B cell (primary cell): ENCODE results near the gene NHSL1. TPM values are rescaled to one million over a fixed set of nuclear protein-coding genes. Genes with fewer than 3 reads are reported as not detected.

ENCODE experiments used
- ATAC-seq: fragments of 200-7000 bp; cut with Tn5 transposase; one replicate; pipeline ENCODE4 v1.10.0; 2021; ENCODE audit warnings: low read depth, mild to moderate bottlenecking, moderate number of reproducible peaks, moderate library complexity
- CTCF ChIA-PET: fragments of 350-600 bp; sonication (Branson Sonifier 250); formaldehyde crosslinking; loops from one replicate; lab custom pipeline; 2021; ENCODE audit warnings: antibody characterized with exemption, inconsistent platforms; lab: Charles Lee
- POLR2A ChIA-PET: fragments of 350-600 bp; sonication (Branson Sonifier 250); formaldehyde crosslinking; loops from one replicate; lab custom pipeline; 2021; ENCODE audit warnings: antibody characterized with exemption; lab: Charles Lee
- DNase-seq: peaks from one replicate; pipeline ENCODE4 v3.0.0; 2013
- H2AFZ ChIP-seq: 2 replicates; pipeline ENCODE4 v1.6.1; 2012; ENCODE audit warnings: mild to moderate bottlenecking, low read depth, low read length; ENCODE audit not compliant: insufficient read depth, poor library complexity, severe bottlenecking
- H3K27ac ChIP-seq, 2 donors: 1 replicate in 1 of 2; 2 replicates in 1 of 2; pipeline ENCODE4 v1.5.1; 2012 to 2013; ENCODE audit warnings: low read length in 2 of 2, mild to moderate bottlenecking in 2 of 2, moderate library complexity in 1 of 2
- H3K27me3 ChIP-seq, 4 experiments: fragments of 200-600 bp in 1 of 4; sonication (generic) in 1 of 4; replicated peaks in 1 of 4; 1 replicate in 2 of 4; 2 replicates in 2 of 4; pipeline versions ENCODE4 v1.6.1 to v1.7.0; 2013 to 2016; ENCODE audit warnings: low read length in 3 of 4, mild to moderate bottlenecking in 2 of 4, mixed read lengths in 1 of 4, moderate library complexity in 1 of 4; ENCODE audit not compliant: insufficient read depth in 4 of 4, control insufficient read depth in 3 of 4; ENCODE audit errors: control extremely low read depth in 1 of 4
- H3K36me3 ChIP-seq, 2 experiments: replicated peaks in 1 of 2; 1 replicate in 1 of 2; 2 replicates in 1 of 2; pipeline versions ENCODE4 v1.6.1 to v1.7.1; 2013; ENCODE audit warnings: low read length in 1 of 2; ENCODE audit not compliant: insufficient read depth in 2 of 2, control insufficient read depth in 1 of 2; ENCODE audit errors: control extremely low read depth in 1 of 2, extremely low read depth in 1 of 2
- H3K4me1 ChIP-seq, 2 donors: fragments of 200-600 bp in 1 of 2; sonication (generic) in 1 of 2; 1 replicate in 1 of 2; 2 replicates in 1 of 2; pipeline versions ENCODE4 v1.5.1 to v1.6.1; 2013 to 2017; ENCODE audit warnings: low read length in 2 of 2; ENCODE audit not compliant: control insufficient read depth in 2 of 2, insufficient read depth in 2 of 2
- H3K4me2 ChIP-seq: replicated peaks from 2 replicates; pipeline ENCODE3; 2012; ENCODE audit warnings: mild to moderate bottlenecking, low read depth, low read length; ENCODE audit not compliant: poor library complexity, severe bottlenecking
- H3K4me3 ChIP-seq, 5 experiments: fragments of 200-600 bp in 1 of 5; sonication (generic) in 1 of 5; 1 replicate in 3 of 5; 2 replicates in 2 of 5; pipeline versions ENCODE4 v1.5.1 to v1.7.0; 2011 to 2016; ENCODE audit warnings: low read length in 4 of 5, mild to moderate bottlenecking in 4 of 5, low read depth in 2 of 5, control low read depth in 1 of 5, moderate library complexity in 1 of 5; ENCODE audit not compliant: insufficient read depth in 1 of 5; ENCODE audit errors: control extremely low read depth in 1 of 5, extremely low read depth in 1 of 5
- H3K79me2 ChIP-seq: fragments of 200-600 bp; sonication (generic); one replicate; pipeline ENCODE4 v1.6.0; 2016; ENCODE audit warnings: low read length; ENCODE audit not compliant: control insufficient read depth, insufficient read depth
- H3K9ac ChIP-seq: fragments of 200-600 bp; sonication (generic); 2 replicates; pipeline ENCODE4 v1.6.1; 2017; ENCODE audit warnings: mild to moderate bottlenecking, low read length, moderate library complexity
- H3K9me3 ChIP-seq, 3 donors: one replicate each; pipeline versions ENCODE4 v1.6.1 to v1.7.1; 2013; ENCODE audit warnings: low read length in 2 of 3; ENCODE audit not compliant: control insufficient read depth in 2 of 3, insufficient read depth in 1 of 3; ENCODE audit errors: control extremely low read depth in 1 of 3
- H4K20me1 ChIP-seq: 2 replicates; pipeline ENCODE4 v1.6.0; 2012; ENCODE audit warnings: mild to moderate bottlenecking, low read length; ENCODE audit not compliant: insufficient read depth, control insufficient read depth, poor library complexity, severe bottlenecking
- H3K27ac Mint-ChIP-seq: one replicate; pipeline ENCODE4 v1.8.0; 2021; ENCODE audit warnings: mixed read lengths
- H3K27me3 Mint-ChIP-seq: one replicate; pipeline ENCODE4 v1.8.0; 2021; ENCODE audit warnings: mixed read lengths
- H3K4me1 Mint-ChIP-seq: one replicate; pipeline ENCODE4 v1.8.0; 2021; ENCODE audit warnings: mixed read lengths
- H3K4me3 Mint-ChIP-seq: one replicate; pipeline ENCODE4 v1.8.0; 2021; ENCODE audit warnings: mixed read lengths
- H3K9me3 Mint-ChIP-seq: one replicate; pipeline ENCODE4 v1.8.0; 2022; ENCODE audit warnings: mixed read lengths; ENCODE audit not compliant: insufficient read depth
- EZH2 ChIP-seq: IDR thresholded peaks from 2 replicates; pipeline ENCODE4 v1.6.1; 2012; ENCODE audit warnings: borderline replicate concordance, low read depth, mild to moderate bottlenecking, moderate library complexity, low read length; ENCODE audit not compliant: insufficient read depth, poor library complexity, severe bottlenecking
- WGBS: methylation state at CpG from one replicate; pipeline ENCODE4 v1.1.5; 2013; ENCODE audit warnings: missing lambda C conversion rate; ENCODE audit not compliant: insufficient coverage; 5-methylcytosine and 5-hydroxymethylcytosine counted together
- intact Hi-C: fragments of 100-400 bp; cut with micrococcal nuclease; formaldehyde crosslinking; loops from one replicate; pipeline ENCODE4 v1.10.0; 2022
- polyA plus RNA-seq: library from polyadenylated mRNA; depleted of rRNA; stranded (reverse); fragments of >200 nt; gene quantifications from 2 replicates; pipeline ENCODE4 v1.2.3, GENCODE V29; 2012
- total RNA-seq, 2 donors: library from RNA; stranded (reverse); fragments of 120-200 nt in 1 of 2; gene quantifications; 1 replicate in 1 of 2; 2 replicates in 1 of 2; pipeline versions ENCODE4 v1.2.3 to v1.2.4, GENCODE V29; 2013 to 2022
- TF ChIP-seq, protein P1 (sequence below): fragments of 200-600 bp; IDR thresholded peaks from one replicate; pipeline ENCODE4 v1.8.0; 2022; ENCODE audit warnings: antibody characterized with exemption, mild to moderate bottlenecking

Gene NHSL1
- total and polyA plus RNA-seq, 2 donors (not counting 1 experiment from before 2014, with no cell fraction given), result 0.04 to 0.10 TPM

DNA sequence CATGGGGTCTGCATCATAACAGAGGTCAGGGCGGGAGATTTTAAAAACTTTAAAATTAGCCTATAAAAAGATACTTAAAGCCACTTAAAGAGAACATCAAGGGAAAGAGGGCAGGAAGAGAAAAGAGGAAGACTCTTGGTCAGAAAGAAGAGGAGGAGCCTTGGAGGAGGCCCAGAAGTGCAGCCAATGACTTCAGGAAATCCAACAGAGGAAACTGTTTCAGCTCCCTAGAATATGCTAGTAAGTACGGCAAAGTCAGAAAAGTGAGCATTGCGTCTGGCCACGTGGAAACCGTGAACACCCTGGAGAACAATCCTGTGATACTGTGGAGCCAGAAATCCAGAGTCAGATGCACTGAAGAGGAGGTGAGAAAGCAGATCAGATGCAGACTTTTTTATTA is 22.5 kb upstream of the NHSL1 start:
- Histone ChIP-seq H4K20me1 (no peaks in the 10 kb centered on the region), H3K36me3 (no peaks in the 10 kb centered on the region), H3K27ac (no peak overlapping the region), H3K9me3 (peaks cover 0 to 5% (median 0%) of the 10 kb centered on the region in 3 donors), H2AFZ (peak overlapping the region; percentile 10), H3K4me3 (no peak overlapping the region), H3K79me2 (no peaks in the 10 kb centered on the region), H3K4me2 (no peak overlapping the region), H3K4me1 (no peaks in the 10 kb centered on the region), H3K9ac (no peak overlapping the region), H3K27me3 (no peaks in the 10 kb centered on the region)
- H3K4me3 Mint-ChIP-seq, result no peak overlapping the region
- H3K27me3 Mint-ChIP-seq, result peaks cover 14% of the 10 kb centered on the region
- DNase-seq (no peak), ATAC-seq (no peak)
- ChIA-PET POLR2A (no interaction called here), CTCF (interaction anchor here (0.6 to 8.1 kb wide), 5 partner anchors 18 to 407 kb away, joined by 3 to 127 read pairs (median 4); no protein-coding TSS in a partner anchor)
- WGBS, result 22% methylated on average over 4 of the region's 5 CpGs
- intact Hi-C loops, result loop anchor here (1.0 kb wide), 1 partner anchor 405 kb away; no protein-coding TSS in a partner anchor
- H3K27ac Mint-ChIP-seq, result no peak overlapping the region
- TF ChIP-seq, protein P1, sequence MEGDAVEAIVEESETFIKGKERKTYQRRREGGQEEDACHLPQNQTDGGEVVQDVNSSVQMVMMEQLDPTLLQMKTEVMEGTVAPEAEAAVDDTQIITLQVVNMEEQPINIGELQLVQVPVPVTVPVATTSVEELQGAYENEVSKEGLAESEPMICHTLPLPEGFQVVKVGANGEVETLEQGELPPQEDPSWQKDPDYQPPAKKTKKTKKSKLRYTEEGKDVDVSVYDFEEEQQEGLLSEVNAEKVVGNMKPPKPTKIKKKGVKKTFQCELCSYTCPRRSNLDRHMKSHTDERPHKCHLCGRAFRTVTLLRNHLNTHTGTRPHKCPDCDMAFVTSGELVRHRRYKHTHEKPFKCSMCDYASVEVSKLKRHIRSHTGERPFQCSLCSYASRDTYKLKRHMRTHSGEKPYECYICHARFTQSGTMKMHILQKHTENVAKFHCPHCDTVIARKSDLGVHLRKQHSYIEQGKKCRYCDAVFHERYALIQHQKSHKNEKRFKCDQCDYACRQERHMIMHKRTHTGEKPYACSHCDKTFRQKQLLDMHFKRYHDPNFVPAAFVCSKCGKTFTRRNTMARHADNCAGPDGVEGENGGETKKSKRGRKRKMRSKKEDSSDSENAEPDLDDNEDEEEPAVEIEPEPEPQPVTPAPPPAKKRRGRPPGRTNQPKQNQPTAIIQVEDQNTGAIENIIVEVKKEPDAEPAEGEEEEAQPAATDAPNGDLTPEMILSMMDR, result no peak
- no peak for TF ChIP-seq EZH2
- no peaks in the 10 kb centered on the region for H3K4me1 Mint-ChIP-seq
- H3K9me3 Mint-ChIP-seq, result no peaks in the 10 kb centered on the region

DNA sequence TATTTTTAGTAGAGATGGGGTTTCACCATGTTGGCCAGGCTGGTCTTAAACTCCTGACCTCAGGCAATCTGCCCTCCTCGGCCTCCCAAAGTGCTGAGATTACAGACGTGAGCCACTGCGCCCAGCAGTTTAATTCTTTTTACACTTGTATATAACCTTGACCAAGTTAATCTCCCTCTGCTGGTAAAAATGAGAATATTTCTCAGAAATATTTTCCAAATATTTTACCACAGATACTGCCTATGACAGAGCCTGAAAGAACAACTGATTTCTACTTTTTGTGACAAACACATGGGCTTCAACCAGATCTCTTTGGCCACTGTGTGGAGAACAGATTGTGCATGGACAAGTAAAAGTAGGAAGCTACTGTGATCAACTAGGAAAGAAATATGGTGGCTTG is 21.2 kb upstream of the NHSL1 start:
- DNase-seq (peak; percentile 41), ATAC-seq (no peak)
- ChIA-PET CTCF (interaction anchor here (0.6 to 8.1 kb wide), 11 partner anchors 11 to 414 kb away, joined by 3 to 146 read pairs (median 5); partner anchors contain the start of gene PERP), POLR2A (no interaction called here)
- Histone ChIP-seq H3K4me2 (no peak overlapping the region), H3K79me2 (no peaks in the 10 kb centered on the region), H4K20me1 (no peaks in the 10 kb centered on the region), H3K4me1 (no peaks in the 10 kb centered on the region), H3K9me3 (peaks cover 0 to 5% (median 0%) of the 10 kb centered on the region in 3 donors), H3K27me3 (no peaks in the 10 kb centered on the region), H3K27ac (no peak overlapping the region), H3K36me3 (no peaks in the 10 kb centered on the region), H3K9ac (no peak overlapping the region), H2AFZ (no peak overlapping the region), H3K4me3 (no peak overlapping the region)
- no peak overlapping the region for H3K27ac Mint-ChIP-seq
- no peak overlapping the region for H3K4me3 Mint-ChIP-seq
- H3K9me3 Mint-ChIP-seq, result no peaks in the 10 kb centered on the region
- intact Hi-C loops, result no loop called here
- WGBS, result no CpG with 5 or more reads among the region's 3 CpGs
- H3K4me1 Mint-ChIP-seq, result no peaks in the 10 kb centered on the region
- peaks cover 14% of the 10 kb centered on the region for H3K27me3 Mint-ChIP-seq
- TF ChIP-seq EZH2, result no peak
- TF ChIP-seq, protein P1, result peak; percentile 65
